ENCODE results near the gene OTUD7B.

- TF ChIP-seq POLR2AphosphoS5 (IDR thresholded peaks at IDR 0.05; ENCODE audit: low read depth, low read length) (no peak), POLR2A (IDR thresholded peaks at IDR 0.05; ENCODE audit: low read depth, low read length) (no peak)
Measured at GRCh38 chr1:150056407-150056806, 45.9 kb upstream of the OTUD7B start.
